K562 (cell line): ENCODE data around the gene CIAO2A. TPM values are rescaled to one million over a fixed set of nuclear protein-coding genes. Genes with fewer than 3 reads are reported as not detected.

Experiments
- GTF2F1 ChIP-seq: IDR thresholded peaks from 2 replicates; pipeline ENCODE4 v1.6.1; 2011; ENCODE audit warnings: low read depth, low read length, improper control_type of control experiment
- MYBL2 ChIP-seq, 2 experiments: fragments of 450-650 bp in 1 of 2; sonication (generic) in 1 of 2; formaldehyde crosslinking in 1 of 2; IDR thresholded peaks; 2 replicates each; pipeline versions ENCODE4 v1.6.1 to v1.8.1; 2017 to 2022; ENCODE audit warnings: borderline replicate concordance in 1 of 2, inconsistent platforms in 1 of 2, low read depth in 1 of 2, mild to moderate bottlenecking in 1 of 2, missing genetic modification reagents in 1 of 2, moderate library complexity in 1 of 2
- NCOA1 ChIP-seq: fragments of 450-650 bp; IDR thresholded peaks from 2 replicates; pipeline ENCODE4 v1.6.1; 2016; ENCODE audit warnings: low read depth
- SMARCE1 ChIP-seq: fragments of 450-650 bp; IDR thresholded peaks from 2 replicates; pipeline ENCODE4 v1.7.1; 2016; ENCODE audit warnings: mild to moderate bottlenecking
- TRIM25 ChIP-seq: fragments of 450-650 bp; IDR thresholded peaks from 2 replicates; pipeline ENCODE4 v1.7.0; 2016; ENCODE audit warnings: borderline replicate concordance
- ZBTB17 ChIP-seq: fragments of 450-650 bp; formaldehyde crosslinking; IDR thresholded peaks from 2 replicates; pipeline ENCODE4 v1.4.0; 2020; ENCODE audit warnings: mild to moderate bottlenecking
- ZEB2 ChIP-seq: fragments of 450-650 bp; IDR thresholded peaks from 2 replicates; pipeline ENCODE4 v1.6.1; 2016
- ZNF23 ChIP-seq: fragments of 250-450 bp; sonication (Bioruptor Pico); IDR thresholded peaks from 2 replicates; pipeline ENCODE4 v1.4.0; 2020; ENCODE audit warnings: mild to moderate bottlenecking
- ZZZ3 ChIP-seq: fragments of 450-650 bp; IDR thresholded peaks from 2 replicates; pipeline ENCODE4 v1.6.1; 2016; ENCODE audit warnings: antibody characterized with exemption, mild to moderate bottlenecking, moderate library complexity
- polyA plus RNA-seq, 8 experiments: library from polyadenylated mRNA; depleted of rRNA in 4 of 8; stranded (reverse) in 5 of 8; unstranded in 3 of 8; fragments of >200 nt; fragmentation: Nextera tagmentation in 2 of 8; fragmentation: Illumina TruSeq in 1 of 8; extraction: Ambion mirVana in 2 of 8; extraction: Trizol in 1 of 8; gene quantifications; 2 replicates each; pipeline versions ENCODE4 v1.2.1 to v1.2.3, GENCODE V29; 2011 to 2014; ENCODE audit warnings: inconsistent platforms in 1 of 8, missing spikeins in 1 of 8
- total RNA-seq, 7 experiments: library from RNA; depleted of rRNA in 6 of 7; stranded (reverse); fragments of >200 nt in 6 of 7; fragmentation: Illumina TruSeq in 2 of 7; extraction: Trizol in 2 of 7; gene quantifications; 2 replicates each; pipeline versions ENCODE4 v1.2.1 to v1.2.3, GENCODE V29; 2011 to 2021; ENCODE audit warnings: low replicate concordance in 1 of 7
- TF ChIP-seq, protein P1 (sequence below): fragments of 450-650 bp; IDR thresholded peaks from 2 replicates; pipeline ENCODE4 v1.6.1; 2016; ENCODE audit warnings: low read depth
- TF ChIP-seq, protein P2 (sequence below): fragments of 200-800 bp; sonication (Bioruptor generic); IDR thresholded peaks from 2 replicates; pipeline ENCODE4 v1.6.1; 2017; ENCODE audit warnings: missing genetic modification characterization, missing compliant biosample characterization
- TF ChIP-seq, protein P3 (sequence below): fragments of 150-350 bp; conservative IDR thresholded peaks from 2 replicates; pipeline ENCODE4 v1.6.1; 2014; ENCODE audit warnings: low read length

The CIAO2A gene
- total and polyA plus RNA-seq, 9 of the 15 experiments (the other 6 are each of a cell fraction or from before 2014, with no cell fraction given), result 161 to 429 (median 313) TPM

- TF ChIP-seq, protein P1, sequence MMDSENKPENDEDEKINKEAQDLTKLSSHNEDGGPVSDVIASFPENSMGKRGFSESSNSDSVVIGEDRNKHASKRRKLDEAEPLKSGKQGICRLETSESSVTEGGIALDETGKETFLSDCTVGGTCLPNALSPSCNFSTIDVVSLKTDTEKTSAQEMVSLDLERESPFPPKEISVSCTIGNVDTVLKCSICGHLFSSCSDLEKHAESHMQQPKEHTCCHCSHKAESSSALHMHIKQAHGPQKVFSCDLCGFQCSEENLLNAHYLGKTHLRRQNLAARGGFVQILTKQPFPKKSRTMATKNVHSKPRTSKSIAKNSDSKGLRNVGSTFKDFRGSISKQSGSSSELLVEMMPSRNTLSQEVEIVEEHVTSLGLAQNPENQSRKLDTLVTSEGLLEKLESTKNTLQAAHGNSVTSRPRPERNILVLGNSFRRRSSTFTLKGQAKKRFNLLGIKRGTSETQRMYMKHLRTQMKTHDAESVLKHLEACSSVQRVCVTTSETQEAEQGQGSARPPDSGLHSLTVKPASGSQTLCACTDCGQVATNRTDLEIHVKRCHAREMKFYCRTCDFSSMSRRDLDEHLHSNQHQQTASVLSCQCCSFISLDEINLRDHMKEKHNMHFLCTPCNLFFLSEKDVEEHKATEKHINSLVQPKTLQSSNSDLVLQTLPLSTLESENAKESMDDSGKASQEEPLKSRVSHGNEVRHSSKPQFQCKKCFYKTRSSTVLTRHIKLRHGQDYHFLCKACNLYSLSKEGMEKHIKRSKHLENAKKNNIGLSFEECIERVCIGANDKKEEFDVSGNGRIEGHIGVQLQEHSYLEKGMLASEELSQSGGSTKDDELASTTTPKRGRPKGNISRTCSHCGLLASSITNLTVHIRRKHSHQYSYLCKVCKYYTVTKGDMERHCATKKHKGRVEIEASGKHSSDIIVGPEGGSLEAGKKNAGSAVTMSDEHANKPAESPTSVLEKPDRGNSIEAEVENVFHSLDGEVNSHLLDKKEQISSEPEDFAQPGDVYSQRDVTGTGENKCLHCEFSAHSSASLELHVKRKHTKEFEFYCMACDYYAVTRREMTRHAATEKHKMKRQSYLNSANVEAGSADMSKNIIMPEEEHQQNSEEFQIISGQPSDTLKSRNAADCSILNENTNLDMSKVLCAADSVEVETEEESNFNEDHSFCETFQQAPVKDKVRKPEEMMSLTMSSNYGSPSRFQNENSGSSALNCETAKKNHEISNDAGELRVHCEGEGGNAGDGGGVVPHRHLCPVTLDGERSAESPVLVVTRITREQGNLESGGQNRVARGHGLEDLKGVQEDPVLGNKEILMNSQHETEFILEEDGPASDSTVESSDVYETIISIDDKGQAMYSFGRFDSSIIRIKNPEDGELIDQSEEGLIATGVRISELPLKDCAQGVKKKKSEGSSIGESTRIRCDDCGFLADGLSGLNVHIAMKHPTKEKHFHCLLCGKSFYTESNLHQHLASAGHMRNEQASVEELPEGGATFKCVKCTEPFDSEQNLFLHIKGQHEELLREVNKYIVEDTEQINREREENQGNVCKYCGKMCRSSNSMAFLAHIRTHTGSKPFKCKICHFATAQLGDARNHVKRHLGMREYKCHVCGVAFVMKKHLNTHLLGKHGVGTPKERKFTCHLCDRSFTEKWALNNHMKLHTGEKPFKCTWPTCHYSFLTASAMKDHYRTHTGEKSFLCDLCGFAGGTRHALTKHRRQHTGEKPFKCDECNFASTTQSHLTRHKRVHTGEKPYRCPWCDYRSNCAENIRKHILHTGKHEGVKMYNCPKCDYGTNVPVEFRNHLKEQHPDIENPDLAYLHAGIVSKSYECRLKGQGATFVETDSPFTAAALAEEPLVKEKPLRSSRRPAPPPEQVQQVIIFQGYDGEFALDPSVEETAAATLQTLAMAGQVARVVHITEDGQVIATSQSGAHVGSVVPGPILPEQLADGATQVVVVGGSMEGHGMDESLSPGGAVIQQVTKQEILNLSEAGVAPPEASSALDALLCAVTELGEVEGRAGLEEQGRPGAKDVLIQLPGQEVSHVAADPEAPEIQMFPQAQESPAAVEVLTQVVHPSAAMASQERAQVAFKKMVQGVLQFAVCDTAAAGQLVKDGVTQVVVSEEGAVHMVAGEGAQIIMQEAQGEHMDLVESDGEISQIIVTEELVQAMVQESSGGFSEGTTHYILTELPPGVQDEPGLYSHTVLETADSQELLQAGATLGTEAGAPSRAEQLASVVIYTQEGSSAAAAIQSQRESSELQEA, result no peak
- TF ChIP-seq, protein P2, sequence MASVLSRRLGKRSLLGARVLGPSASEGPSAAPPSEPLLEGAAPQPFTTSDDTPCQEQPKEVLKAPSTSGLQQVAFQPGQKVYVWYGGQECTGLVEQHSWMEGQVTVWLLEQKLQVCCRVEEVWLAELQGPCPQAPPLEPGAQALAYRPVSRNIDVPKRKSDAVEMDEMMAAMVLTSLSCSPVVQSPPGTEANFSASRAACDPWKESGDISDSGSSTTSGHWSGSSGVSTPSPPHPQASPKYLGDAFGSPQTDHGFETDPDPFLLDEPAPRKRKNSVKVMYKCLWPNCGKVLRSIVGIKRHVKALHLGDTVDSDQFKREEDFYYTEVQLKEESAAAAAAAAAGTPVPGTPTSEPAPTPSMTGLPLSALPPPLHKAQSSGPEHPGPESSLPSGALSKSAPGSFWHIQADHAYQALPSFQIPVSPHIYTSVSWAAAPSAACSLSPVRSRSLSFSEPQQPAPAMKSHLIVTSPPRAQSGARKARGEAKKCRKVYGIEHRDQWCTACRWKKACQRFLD (CRISPR knock-in tag), result no peak
- TF ChIP-seq GTF2F1 (no peak), MYBL2 (IDR thresholded peaks at IDR 0.05; ENCODE audit: low read depth) (no peak), MYBL2 (CRISPR knock-in tag; IDR thresholded peaks at IDR 0.05; ENCODE audit: borderline replicate concordance) (no peak), ZBTB17 (CRISPR knock-in tag) (peak; percentile 27; the same call in 1 of the 2 replicates), ZNF23 (CRISPR knock-in tag) (no peak), ZZZ3 (no peak), NCOA1 (peak; percentile 39), SMARCE1 (no peak), ZEB2 (no peak), TRIM25 (peak; percentile 61; the same call in 1 of the 2 replicates)
- TF ChIP-seq, protein P3, sequence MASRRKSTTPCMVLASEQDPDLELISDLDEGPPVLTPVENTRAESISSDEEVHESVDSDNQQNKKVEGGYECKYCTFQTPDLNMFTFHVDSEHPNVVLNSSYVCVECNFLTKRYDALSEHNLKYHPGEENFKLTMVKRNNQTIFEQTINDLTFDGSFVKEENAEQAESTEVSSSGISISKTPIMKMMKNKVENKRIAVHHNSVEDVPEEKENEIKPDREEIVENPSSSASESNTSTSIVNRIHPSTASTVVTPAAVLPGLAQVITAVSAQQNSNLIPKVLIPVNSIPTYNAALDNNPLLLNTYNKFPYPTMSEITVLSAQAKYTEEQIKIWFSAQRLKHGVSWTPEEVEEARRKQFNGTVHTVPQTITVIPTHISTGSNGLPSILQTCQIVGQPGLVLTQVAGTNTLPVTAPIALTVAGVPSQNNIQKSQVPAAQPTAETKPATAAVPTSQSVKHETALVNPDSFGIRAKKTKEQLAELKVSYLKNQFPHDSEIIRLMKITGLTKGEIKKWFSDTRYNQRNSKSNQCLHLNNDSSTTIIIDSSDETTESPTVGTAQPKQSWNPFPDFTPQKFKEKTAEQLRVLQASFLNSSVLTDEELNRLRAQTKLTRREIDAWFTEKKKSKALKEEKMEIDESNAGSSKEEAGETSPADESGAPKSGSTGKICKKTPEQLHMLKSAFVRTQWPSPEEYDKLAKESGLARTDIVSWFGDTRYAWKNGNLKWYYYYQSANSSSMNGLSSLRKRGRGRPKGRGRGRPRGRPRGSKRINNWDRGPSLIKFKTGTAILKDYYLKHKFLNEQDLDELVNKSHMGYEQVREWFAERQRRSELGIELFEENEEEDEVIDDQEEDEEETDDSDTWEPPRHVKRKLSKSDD, result 0 out of 2 replicates have a peak, but pooled peaks have one; percentile 28
Measured at GRCh38 chr15:64092864-64093626, 593 bp downstream of the CIAO2A start (continued).
